ENCODE measurements around the gene FYN.

DNA sequence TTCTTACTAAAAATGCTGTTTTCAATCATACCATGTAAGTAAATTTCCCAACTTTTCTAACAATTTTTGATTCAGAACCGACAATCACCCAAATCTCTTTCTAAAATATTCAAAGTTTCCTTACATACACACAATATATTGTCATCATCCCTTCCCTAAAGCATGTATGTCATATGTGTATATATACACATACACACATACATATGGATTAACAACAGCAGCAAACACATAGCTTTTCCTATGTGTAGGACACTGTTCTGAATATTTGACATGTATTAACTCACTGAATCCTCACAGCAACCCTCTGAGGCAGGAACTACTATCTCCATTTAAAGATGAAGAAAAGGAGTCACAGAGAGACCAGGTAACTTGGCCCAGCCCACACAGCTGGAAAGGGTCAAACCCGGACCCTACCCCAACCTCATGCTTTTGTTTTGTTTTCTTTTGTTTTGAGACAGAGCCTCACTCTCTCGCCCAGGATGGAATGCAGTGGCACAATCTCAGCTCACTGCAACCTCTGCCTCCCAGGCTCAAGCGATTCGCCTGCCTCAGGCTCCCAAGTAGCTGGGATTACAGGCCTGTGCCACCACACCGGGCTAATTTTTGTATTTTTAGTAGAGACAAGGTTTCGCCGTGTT lies 7.2 kb downstream of the FYN start:
- TF ChIP-seq POLR2A (IDR thresholded peaks at IDR 0.05; ENCODE audit: extremely low read depth, insufficient read length) (no peak), CTCF (IDR thresholded peaks at IDR 0.05; ENCODE audit: low read depth, low read length) (no peak), MYC (IDR thresholded peaks at IDR 0.05; ENCODE audit: low read depth, low read length) (no peak)
